Naive B cell (primary cell): Measurements from ENCODE around the gene TMEM45A. TPM values are rescaled to one million over a fixed set of nuclear protein-coding genes. Genes with fewer than 3 reads are reported as not detected.
"Not testable (repeated sequence)": the region's sequence is repeated elsewhere in the genome, so short reads cannot be mapped to it uniquely, and the experiment has no call there.

Experiments
- ATAC-seq, 2 donors: fragments of 150-1000 bp; cut with Tn5 transposase; 2 replicates each; pipeline ENCODE4 v1.10.0; 2021; ENCODE audit warnings: low read depth in 2 of 2, mild to moderate bottlenecking in 2 of 2, moderate library complexity in 2 of 2
- DNase-seq: peaks from one replicate; pipeline ENCODE4 v3.0.0; 2022
- H3K27ac Mint-ChIP-seq, 6 donors: one replicate each; pipeline ENCODE4 v1.8.0; 2020 to 2022; ENCODE audit warnings: mild to moderate bottlenecking in 6 of 6, mixed read lengths in 6 of 6, moderate library complexity in 5 of 6, inconsistent platforms in 2 of 6
- H3K27me3 Mint-ChIP-seq, 3 donors: one replicate each; pipeline ENCODE4 v1.8.0; 2021 to 2022; ENCODE audit warnings: mixed read lengths in 3 of 3, mild to moderate bottlenecking in 1 of 3
- H3K36me3 Mint-ChIP-seq, 2 donors: one replicate each; pipeline ENCODE4 v1.8.0; 2020 to 2022; ENCODE audit warnings: mixed read lengths in 2 of 2, inconsistent platforms in 1 of 2, mild to moderate bottlenecking in 1 of 2
- H3K4me1 Mint-ChIP-seq, 3 donors: one replicate each; pipeline ENCODE4 v1.8.0; 2020 to 2022; ENCODE audit warnings: mixed read lengths in 3 of 3, inconsistent platforms in 1 of 3, mild to moderate bottlenecking in 1 of 3, moderate library complexity in 1 of 3
- H3K4me3 Mint-ChIP-seq, 8 donors: one replicate each; pipeline ENCODE4 v1.8.0; 2020 to 2022; ENCODE audit warnings: mild to moderate bottlenecking in 8 of 8, mixed read lengths in 8 of 8, moderate library complexity in 8 of 8, inconsistent platforms in 2 of 8
- H3K9me3 Mint-ChIP-seq, 7 donors: one replicate each; pipeline ENCODE4 v1.8.0; 2020 to 2022; ENCODE audit warnings: mixed read lengths in 7 of 7, mild to moderate bottlenecking in 5 of 7, inconsistent platforms in 2 of 7, moderate library complexity in 1 of 7
- polyA plus RNA-seq, 6 donors: library from polyadenylated mRNA; unstranded; fragments of 300-500 nt; fragmentation: Illumina TruSeq; gene quantifications; one replicate each; pipeline ENCODE4 v1.2.3, GENCODE V29; 2021; ENCODE audit warnings: low read depth in 6 of 6

TMEM45A gene
- polyA plus RNA-seq, 6 donors from 2014 or later, result 0.05 TPM; not detected in 5

DNA sequence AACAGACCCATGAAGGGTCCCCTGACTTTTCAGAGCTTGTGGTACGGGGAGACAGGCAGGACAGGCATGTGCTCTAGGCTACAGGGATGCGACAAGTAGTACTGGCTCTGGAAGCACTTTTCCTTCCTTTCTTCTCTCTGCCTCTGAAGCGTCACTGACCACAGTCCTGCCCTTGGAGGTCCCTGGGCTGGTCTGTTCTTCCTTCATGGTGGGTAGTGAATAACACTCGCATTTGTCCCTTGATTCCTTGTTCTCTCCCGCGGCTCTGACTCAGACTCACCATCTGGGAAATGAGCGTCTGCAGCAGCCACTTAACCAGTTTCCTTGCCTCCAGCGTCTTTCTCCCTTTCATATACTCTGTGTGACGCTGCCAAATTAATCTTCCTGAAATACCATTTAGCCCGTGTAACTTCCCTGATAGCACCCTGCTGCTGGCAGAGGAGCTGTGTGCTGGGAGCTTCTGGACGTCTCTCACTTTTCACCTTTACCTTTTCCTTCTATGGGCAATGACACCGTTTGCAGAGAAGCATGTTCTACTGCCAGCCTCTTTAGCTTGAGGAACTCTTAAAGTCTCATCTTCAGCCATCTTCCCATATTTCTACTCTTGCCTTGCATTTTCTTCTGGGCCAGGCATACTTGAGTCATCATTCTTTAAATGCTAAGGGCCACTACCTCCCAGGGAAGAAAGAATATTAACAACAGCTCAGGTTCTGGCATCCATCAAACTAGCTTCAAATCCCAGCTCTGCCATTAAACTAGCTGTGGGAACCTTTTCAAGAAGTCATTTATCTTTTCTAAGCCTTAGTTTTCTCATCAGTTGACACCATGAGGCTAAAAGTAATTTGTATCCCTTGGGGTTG lies 33.6 kb downstream of the TMEM45A start:
- no peaks in the 10 kb centered on the region for H3K36me3 Mint-ChIP-seq
- H3K9me3 Mint-ChIP-seq, result peaks cover 0 to 3% (median 0%) of the 10 kb centered on the region in 7 donors
- H3K4me1 Mint-ChIP-seq, result no peaks in the 10 kb centered on the region
- H3K27ac Mint-ChIP-seq, result no peak overlapping the region
- H3K4me3 Mint-ChIP-seq, result no peak overlapping the region
- no peak for ATAC-seq
- H3K27me3 Mint-ChIP-seq, result peaks cover 4 to 30% (median 10%) of the 10 kb centered on the region in 3 donors
- DNase-seq, result no peak

DNA sequence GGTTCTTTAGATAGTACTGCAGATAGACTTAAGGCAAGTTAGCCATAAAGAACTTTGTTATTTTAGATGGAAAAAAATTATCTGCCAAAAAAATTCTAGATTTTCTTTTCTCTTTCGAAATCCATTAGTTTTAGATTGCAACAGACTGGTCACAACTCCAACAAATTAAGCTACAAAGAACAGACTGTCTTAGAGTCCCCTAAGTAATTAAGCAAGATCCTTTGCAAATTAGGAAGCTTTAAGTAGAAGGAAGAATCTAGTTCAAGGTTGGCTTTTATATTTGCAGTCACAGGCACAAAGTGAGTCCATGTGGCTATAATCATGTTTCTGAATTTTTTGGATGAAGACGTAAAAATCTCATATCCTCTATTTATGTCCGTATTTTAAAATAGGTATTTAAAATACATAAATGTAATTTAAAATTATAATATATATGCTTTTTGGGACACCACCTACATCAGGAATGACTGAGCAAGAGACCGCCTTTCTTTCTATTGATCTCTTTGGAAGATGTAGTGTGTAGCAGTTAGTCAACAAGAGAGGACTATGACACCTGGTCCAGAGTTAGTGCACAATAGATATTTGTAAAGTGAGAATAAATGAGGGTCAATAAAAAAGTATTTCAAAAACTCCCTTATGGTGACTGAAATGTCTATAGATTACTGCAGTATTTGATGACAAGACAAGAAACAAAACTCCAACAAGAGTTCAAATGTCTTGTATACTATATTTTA lies 34.4 kb downstream of the TMEM45A start:
- ATAC-seq, result no peak
- Mint-ChIP-seq H3K4me1 (no peaks in the 10 kb centered on the region), H3K27me3 (peaks cover 7 to 30% (median 10%) of the 10 kb centered on the region in 3 donors), H3K9me3 (peaks cover 0 to 3% (median 0%) of the 10 kb centered on the region in 7 donors), H3K4me3 (no peak overlapping the region), H3K27ac (no peak overlapping the region), H3K36me3 (no peaks in the 10 kb centered on the region)
- DNase-seq, result no peak

DNA sequence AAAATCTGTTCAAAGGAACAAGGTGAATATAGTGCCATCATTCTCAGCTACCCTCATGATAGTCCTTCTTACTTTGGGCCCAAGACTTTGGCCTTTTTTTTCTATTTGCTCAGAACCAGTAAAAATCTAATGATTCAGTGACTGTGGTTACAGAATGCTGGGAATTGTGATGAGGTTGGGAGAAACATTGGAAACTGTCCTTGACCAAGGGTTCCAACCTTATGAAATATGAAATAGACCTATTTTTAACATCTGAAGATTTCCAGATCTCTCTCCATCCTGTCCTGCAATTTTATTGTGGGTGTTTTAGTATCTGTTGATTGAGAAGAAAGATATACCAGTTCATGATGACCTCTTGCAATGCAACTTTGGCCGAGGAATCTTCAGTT lies 34.9 kb downstream of the TMEM45A start:
- no peaks in the 10 kb centered on the region for H3K36me3 Mint-ChIP-seq
- H3K4me3 Mint-ChIP-seq, result no peak overlapping the region
- no peak for DNase-seq
- peaks cover 7 to 30% (median 10%) of the 10 kb centered on the region in 3 donors for H3K27me3 Mint-ChIP-seq
- peaks cover 0 to 3% (median 0%) of the 10 kb centered on the region in 7 donors for H3K9me3 Mint-ChIP-seq
- no peaks in the 10 kb centered on the region for H3K4me1 Mint-ChIP-seq
- H3K27ac Mint-ChIP-seq, result no peak overlapping the region
- ATAC-seq, result no peak

GRCh38 chr3:100531093-100531492 lies 38.7 kb downstream of the TMEM45A start:
- Mint-ChIP-seq H3K36me3 (no peaks in the 10 kb centered on the region), H3K4me1 (no peaks in the 10 kb centered on the region), H3K27ac (no peak overlapping the region), H3K4me3 (no peak overlapping the region), H3K9me3 (peaks cover 0 to 2% (median 0%) of the 10 kb centered on the region in 7 donors), H3K27me3 (peaks cover 3 to 17% (median 12%) of the 10 kb centered on the region in 3 donors)
- DNase-seq (no peak), ATAC-seq (no peak)

DNA sequence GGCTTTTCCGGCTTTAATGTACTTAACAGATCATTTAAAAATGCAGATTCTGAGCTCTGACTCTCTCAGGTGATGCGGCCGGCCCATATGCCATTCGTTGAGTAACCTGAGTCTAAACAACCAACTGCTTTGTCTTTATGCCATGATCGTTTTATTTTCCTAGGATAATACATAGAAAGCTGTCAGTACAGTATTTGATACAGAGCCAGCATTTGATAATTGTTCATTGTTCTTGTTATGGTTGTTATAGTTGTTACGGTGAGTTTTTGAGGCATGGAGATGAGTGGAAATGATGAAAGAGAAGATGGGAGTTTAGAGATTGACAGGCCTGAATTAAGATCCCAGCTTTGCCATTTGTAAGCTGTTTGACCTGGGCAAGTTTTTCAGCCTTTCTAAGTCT lies 40.0 kb downstream of the TMEM45A start:
- Mint-ChIP-seq H3K4me3 (no peak overlapping the region), H3K27me3 (peaks cover 3 to 22% (median 8%) of the 10 kb centered on the region in 3 donors)

GRCh38 chr3:100533176-100533575 lies 40.8 kb downstream of the TMEM45A start:
- no peak for ATAC-seq
- Mint-ChIP-seq H3K27ac (no peak overlapping the region), H3K4me3 (no peak overlapping the region), H3K27me3 (peaks cover 3 to 21% (median 8%) of the 10 kb centered on the region in 3 donors), H3K9me3 (peaks cover 0 to 1% (median 0%) of the 10 kb centered on the region in 7 donors), H3K36me3 (no peaks in the 10 kb centered on the region), H3K4me1 (no peaks in the 10 kb centered on the region)
- DNase-seq, result no peak

More for the DNA sequence above, 40.0 kb downstream of the TMEM45A start:
- Mint-ChIP-seq H3K27ac (no peak overlapping the region), H3K36me3 (no peaks in the 10 kb centered on the region), H3K9me3 (peaks cover 0 to 2% (median 0%) of the 10 kb centered on the region in 7 donors), H3K4me1 (no peaks in the 10 kb centered on the region)
- ATAC-seq (no peak), DNase-seq (no peak)

DNA sequence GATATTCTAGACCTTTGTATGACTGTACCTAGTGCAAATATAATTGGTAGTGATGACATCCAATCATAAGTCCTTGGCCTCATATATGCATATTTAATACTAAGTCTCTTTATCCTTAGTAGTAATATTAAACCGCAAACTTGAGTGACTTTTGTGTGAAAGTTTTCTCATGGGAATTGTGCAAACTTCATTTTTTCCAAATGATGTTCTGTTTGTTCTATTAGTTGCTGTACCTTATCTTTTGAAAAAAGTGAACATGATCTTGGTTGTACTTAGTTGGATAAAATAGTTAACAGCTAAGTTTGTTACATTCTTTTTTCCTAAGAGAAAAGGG lies 43.2 kb downstream of the TMEM45A start:
- H3K27me3 Mint-ChIP-seq, result peaks cover 7 to 19% (median 8%) of the 10 kb centered on the region in 3 donors
- DNase-seq, result no peak

GRCh38 chr3:100536093-100536492 lies 43.7 kb downstream of the TMEM45A start:
- no peak for ATAC-seq
- Mint-ChIP-seq H3K4me3 (no peak overlapping the region), H3K27ac (no peak overlapping the region), H3K4me1 (no peaks in the 10 kb centered on the region), H3K27me3 (peaks cover 7 to 22% (median 8%) of the 10 kb centered on the region in 3 donors), H3K36me3 (no peaks in the 10 kb centered on the region), H3K9me3 (peaks cover 0 to 3% (median 0%) of the 10 kb centered on the region in 7 donors)
- no peak for DNase-seq

More for the DNA sequence above, 43.2 kb downstream of the TMEM45A start:
- Mint-ChIP-seq H3K27ac (no peak overlapping the region), H3K36me3 (no peaks in the 10 kb centered on the region), H3K4me3 (no peak overlapping the region), H3K4me1 (no peaks in the 10 kb centered on the region), H3K9me3 (no peaks in the 10 kb centered on the region)
- no peak for ATAC-seq

DNA sequence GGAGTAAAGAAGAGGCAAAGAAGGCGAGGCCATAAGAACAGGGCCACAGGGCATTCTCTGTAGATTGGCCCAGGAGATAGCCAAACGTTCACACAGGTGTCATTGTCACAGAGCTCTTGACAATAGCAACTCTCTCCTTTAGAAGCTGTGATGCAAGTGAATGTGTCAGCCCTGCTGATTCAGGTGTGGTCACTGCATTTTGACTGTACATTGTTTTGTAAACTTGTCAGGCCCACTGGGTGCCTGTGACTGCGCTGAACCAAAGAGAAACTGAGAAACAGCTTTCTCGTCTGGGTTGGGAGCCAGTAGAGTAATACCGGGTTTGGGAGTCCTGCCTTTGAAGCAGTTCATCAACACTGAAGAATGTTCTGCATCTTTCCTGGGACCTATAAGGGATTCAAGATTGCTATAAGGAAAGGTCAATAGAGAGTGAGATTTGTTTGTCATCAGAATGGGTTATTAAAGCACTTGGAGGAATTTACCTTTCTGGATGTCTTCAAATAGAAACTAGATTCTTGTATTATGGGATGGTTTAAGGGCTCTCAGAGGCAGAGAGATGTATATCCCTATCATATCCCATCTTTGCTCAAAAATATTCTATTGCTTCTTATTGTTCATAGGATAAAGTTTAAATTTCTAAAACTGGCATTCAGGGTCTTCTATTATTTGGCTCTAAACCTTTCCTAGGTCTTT lies 45.4 kb downstream of the TMEM45A start:
- peaks cover 0 to 11% (median 6%) of the 10 kb centered on the region in 7 donors for H3K9me3 Mint-ChIP-seq
- H3K4me3 Mint-ChIP-seq, result no peak overlapping the region
- H3K27me3 Mint-ChIP-seq, result peaks cover 4 to 24% (median 8%) of the 10 kb centered on the region in 3 donors
- no peak overlapping the region for H3K27ac Mint-ChIP-seq
- no peak for ATAC-seq
- no peaks in the 10 kb centered on the region for H3K36me3 Mint-ChIP-seq
- no peaks in the 10 kb centered on the region for H3K4me1 Mint-ChIP-seq
- no peak for DNase-seq

DNA sequence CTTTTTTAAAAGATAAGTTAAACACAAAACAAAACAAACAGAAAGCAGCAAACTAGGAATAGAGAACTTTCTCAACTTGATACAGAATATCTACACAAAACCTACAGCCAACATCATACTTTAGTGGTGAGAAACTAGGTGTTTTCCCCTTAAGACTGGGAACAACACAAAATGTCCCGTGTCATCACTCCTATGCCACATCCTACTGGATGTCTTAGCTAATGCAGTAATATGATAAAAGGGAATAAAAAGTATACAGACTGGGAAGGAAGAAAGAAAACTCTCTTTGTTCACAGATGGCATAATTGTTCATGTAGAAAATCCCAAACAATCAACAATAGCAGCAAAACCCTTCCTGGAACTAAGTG lies 45.9 kb downstream of the TMEM45A start:
- Mint-ChIP-seq H3K4me3 (no peak overlapping the region), H3K9me3 (peaks cover 0 to 11% (median 6%) of the 10 kb centered on the region in 7 donors), H3K36me3 (no peaks in the 10 kb centered on the region), H3K27ac (no peak overlapping the region), H3K4me1 (no peaks in the 10 kb centered on the region), H3K27me3 (peaks cover 4 to 23% (median 8%) of the 10 kb centered on the region in 3 donors)
- DNase-seq, result no peak
- no peak for ATAC-seq

GRCh38 chr3:100540791-100541334 lies 48.4 kb downstream of the TMEM45A start:
- DNase-seq, result no peak
- Mint-ChIP-seq H3K9me3 (peaks cover 0 to 11% (median 6%) of the 10 kb centered on the region in 7 donors), H3K36me3 (no peaks in the 10 kb centered on the region), H3K4me3 (no peak overlapping the region), H3K27me3 (peaks cover 9 to 18% (median 15%) of the 10 kb centered on the region in 3 donors), H3K4me1 (no peaks in the 10 kb centered on the region), H3K27ac (no peak overlapping the region)
- no peak for ATAC-seq

DNA sequence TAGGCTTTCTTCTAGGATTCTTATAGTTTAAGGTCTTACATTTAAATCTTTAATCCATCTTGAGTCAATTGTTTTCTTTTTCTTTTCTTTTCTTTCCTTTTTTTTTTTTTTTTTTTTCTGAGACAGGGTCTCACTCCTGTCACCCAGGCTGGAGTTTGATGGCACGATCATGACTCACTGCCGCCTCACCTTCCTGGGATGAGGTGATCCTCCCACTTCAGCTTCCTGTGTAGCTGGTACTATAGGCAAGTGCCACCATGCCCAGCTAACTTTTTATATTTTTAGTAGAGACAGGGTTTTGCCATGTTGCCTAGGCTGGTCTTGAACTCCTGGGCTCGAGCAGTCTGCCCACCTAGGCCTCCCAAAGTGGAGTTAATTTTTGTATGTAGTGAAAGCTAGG lies 49.0 kb downstream of the TMEM45A start:
- peaks cover 15 to 24% (median 21%) of the 10 kb centered on the region in 3 donors for H3K27me3 Mint-ChIP-seq
- not testable (repeated sequence) for H3K27ac Mint-ChIP-seq, DNase-seq, ATAC-seq, H3K4me3 Mint-ChIP-seq, H3K4me1 Mint-ChIP-seq, H3K36me3 Mint-ChIP-seq
- H3K9me3 Mint-ChIP-seq, result peaks cover 0 to 11% (median 6%) of the 10 kb centered on the region in 7 donors

DNA sequence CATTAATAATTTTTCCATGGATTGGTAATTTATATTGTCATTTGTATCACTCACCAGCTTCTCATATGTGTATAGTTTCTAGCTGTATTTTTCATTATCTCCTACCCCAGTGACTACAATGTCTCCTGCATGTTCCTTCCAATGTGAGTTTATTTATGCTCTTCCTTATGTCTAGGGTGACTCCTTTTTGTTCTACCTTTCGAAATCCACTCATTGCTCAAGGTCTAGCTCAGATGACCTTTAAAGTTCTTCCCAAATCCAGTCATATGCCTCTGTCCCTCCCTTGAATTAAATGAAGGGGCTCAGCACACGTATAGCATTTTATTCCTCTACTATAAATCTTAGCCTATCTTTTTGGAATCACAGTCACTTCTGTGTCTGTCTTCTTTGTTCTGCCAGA lies 53.0 kb downstream of the TMEM45A start:
- no peaks in the 10 kb centered on the region for H3K4me1 Mint-ChIP-seq
- H3K9me3 Mint-ChIP-seq, result peaks cover 0 to 11% (median 6%) of the 10 kb centered on the region in 7 donors
- no peaks in the 10 kb centered on the region for H3K36me3 Mint-ChIP-seq
- DNase-seq, result no peak
- ATAC-seq, result no peak
- H3K4me3 Mint-ChIP-seq, result no peak overlapping the region
- peaks cover 30 to 35% (median 35%) of the 10 kb centered on the region in 3 donors for H3K27me3 Mint-ChIP-seq
- no peak overlapping the region for H3K27ac Mint-ChIP-seq
